ENCODE results near the gene PLA2G4F. TPM values are rescaled to one million over a fixed set of nuclear protein-coding genes. Genes with fewer than 3 reads are reported as not detected.

The PLA2G4F gene
- total RNA-seq, 4 donors from 2014 or later = not detected

DNA sequence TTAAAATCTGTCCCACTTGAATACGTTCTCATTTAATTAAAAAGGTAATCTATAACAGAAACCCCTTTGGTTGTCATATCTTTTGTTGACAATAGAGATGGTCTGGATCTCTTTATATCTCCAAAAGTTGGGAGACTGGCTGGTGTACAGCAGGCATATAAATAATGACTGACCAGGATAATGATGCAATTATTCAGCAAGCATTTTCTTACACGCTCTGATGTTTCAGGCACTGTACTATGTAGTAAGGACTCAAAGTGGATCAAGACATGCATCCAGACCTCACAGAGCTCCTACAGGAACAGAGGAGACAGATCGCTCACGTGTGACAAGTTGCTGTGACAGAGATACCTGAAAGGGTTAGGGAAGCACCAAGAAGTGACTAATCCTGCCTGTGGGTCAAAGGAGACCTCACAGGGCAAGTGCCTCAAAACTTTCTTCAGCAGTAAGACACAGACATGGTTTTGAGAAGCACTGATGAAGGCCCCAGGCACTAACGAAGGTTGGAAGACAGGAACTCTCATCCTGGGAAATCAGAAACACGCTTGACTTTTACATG lies 26.0 kb upstream of the PLA2G4F start:
- Histone ChIP-seq H3K4me3 (no peak overlapping the region), H3K27me3 (no peaks in the 10 kb centered on the region), H3K9me3 (no peaks in the 10 kb centered on the region), H3K4me1 (no peaks in the 10 kb centered on the region), H3K36me3 (peaks cover 8 to 95% (median 39%) of the 10 kb centered on the region in 3 donors), H3K27ac (no peak overlapping the region)
- no peak for DNase-seq (ENCODE audit: low spot score in 2 of 2)
- WGBS, 2 donors = 84 to 87% methylated on average over 6 of the region's 6 CpGs
- TF ChIP-seq, protein P1, sequence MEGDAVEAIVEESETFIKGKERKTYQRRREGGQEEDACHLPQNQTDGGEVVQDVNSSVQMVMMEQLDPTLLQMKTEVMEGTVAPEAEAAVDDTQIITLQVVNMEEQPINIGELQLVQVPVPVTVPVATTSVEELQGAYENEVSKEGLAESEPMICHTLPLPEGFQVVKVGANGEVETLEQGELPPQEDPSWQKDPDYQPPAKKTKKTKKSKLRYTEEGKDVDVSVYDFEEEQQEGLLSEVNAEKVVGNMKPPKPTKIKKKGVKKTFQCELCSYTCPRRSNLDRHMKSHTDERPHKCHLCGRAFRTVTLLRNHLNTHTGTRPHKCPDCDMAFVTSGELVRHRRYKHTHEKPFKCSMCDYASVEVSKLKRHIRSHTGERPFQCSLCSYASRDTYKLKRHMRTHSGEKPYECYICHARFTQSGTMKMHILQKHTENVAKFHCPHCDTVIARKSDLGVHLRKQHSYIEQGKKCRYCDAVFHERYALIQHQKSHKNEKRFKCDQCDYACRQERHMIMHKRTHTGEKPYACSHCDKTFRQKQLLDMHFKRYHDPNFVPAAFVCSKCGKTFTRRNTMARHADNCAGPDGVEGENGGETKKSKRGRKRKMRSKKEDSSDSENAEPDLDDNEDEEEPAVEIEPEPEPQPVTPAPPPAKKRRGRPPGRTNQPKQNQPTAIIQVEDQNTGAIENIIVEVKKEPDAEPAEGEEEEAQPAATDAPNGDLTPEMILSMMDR (IDR thresholded peaks at IDR 0.05) = no peak
- TF ChIP-seq EP300 (IDR thresholded peaks at IDR 0.05) (no peak), POLR2A (IDR thresholded peaks at IDR 0.05) (no peak)

DNA sequence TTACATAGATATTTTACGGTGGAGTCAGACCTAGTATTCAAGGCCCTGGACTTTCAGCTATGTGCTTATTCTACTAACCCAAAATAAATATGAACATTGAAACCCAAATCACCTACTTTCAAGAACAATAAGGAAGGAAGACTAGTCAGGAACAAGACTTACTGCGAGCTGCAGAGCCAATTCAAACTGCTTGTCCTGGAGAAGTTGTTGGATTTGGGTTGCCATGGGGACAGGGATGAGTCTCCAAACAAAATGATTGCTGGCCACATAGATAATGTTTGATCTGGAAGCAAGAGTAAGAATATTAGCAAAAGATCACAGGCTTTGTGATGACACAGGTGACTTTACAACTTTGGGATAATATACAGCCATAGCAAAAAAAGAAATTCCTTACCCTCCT lies 21.6 kb upstream of the PLA2G4F start:
- no peaks in the 10 kb centered on the region for H3K9me3 ChIP-seq
- H3K4me1 ChIP-seq = no peaks in the 10 kb centered on the region
- H3K27me3 ChIP-seq = no peaks in the 10 kb centered on the region
- TF ChIP-seq EP300 (IDR thresholded peaks at IDR 0.05) = no peak
- TF ChIP-seq, protein P1 (IDR thresholded peaks at IDR 0.05) = no peak
- TF ChIP-seq POLR2A (IDR thresholded peaks at IDR 0.05) = no peak
- H3K36me3 ChIP-seq = peaks cover 6 to 95% (median 12%) of the 10 kb centered on the region in 3 donors
- no peak overlapping the region for H3K4me3 ChIP-seq
- no peak for DNase-seq (ENCODE audit: low spot score in 2 of 2)
- WGBS, 2 donors = 86 to 98% methylated on average over 2 of the region's 2 CpGs
- no peak overlapping the region for H3K27ac ChIP-seq

- H3K27ac ChIP-seq = no peak overlapping the region
Measured at GRCh38 chr15:42175671-42176070, 19.2 kb upstream of the PLA2G4F start.

GRCh38 chr15:42172475-42172874 lies 16.0 kb upstream of the PLA2G4F start:
- H3K4me1 ChIP-seq = no peaks in the 10 kb centered on the region
- 77 to 89% methylated on average over 5 of the region's 5 CpGs for WGBS, 2 donors
- H3K4me3 ChIP-seq = no peak overlapping the region
- H3K27me3 ChIP-seq = no peaks in the 10 kb centered on the region
- peaks cover 0 to 99% (median 22%) of the 10 kb centered on the region in 3 donors for H3K36me3 ChIP-seq
- TF ChIP-seq POLR2A (IDR thresholded peaks at IDR 0.05) = no peak
- H3K9me3 ChIP-seq = no peaks in the 10 kb centered on the region
- H3K27ac ChIP-seq = no peak overlapping the region
- no peak for DNase-seq (ENCODE audit: low spot score in 2 of 2)

More at GRCh38 chr15:42175671-42176070, 19.2 kb upstream of the PLA2G4F start:
- H3K4me1 ChIP-seq = no peaks in the 10 kb centered on the region
- TF ChIP-seq EP300 (IDR thresholded peaks at IDR 0.05) (no peak), POLR2A (IDR thresholded peaks at IDR 0.05) (no peak)
- TF ChIP-seq, protein P1 (IDR thresholded peaks at IDR 0.05) = no peak
- DNase-seq (ENCODE audit: low spot score in 2 of 2) = no peak
- 84 to 88% methylated on average over 5 of the region's 5 CpGs for WGBS, 2 donors
- peaks cover 3 to 95% (median 26%) of the 10 kb centered on the region in 3 donors for H3K36me3 ChIP-seq
- no peaks in the 10 kb centered on the region for H3K27me3 ChIP-seq
- H3K9me3 ChIP-seq = no peaks in the 10 kb centered on the region
- no peak overlapping the region for H3K4me3 ChIP-seq

- H3K36me3 ChIP-seq = peaks cover 0 to 99% (median 27%) of the 10 kb centered on the region in 3 donors
Measured at GRCh38 chr15:42171795-42172194, 15.4 kb upstream of the PLA2G4F start.

More at GRCh38 chr15:42171795-42172194, 15.4 kb upstream of the PLA2G4F start:
- TF ChIP-seq EP300 (IDR thresholded peaks at IDR 0.05) (no peak), POLR2A (IDR thresholded peaks at IDR 0.05) (no peak)
- TF ChIP-seq, protein P1 (IDR thresholded peaks at IDR 0.05) = no peak
- no peak overlapping the region for H3K27ac ChIP-seq
- no peak for DNase-seq (ENCODE audit: low spot score in 2 of 2)
- H3K4me3 ChIP-seq = no peak overlapping the region
- H3K4me1 ChIP-seq = no peaks in the 10 kb centered on the region
- WGBS, 2 donors = 100% methylated on average over 1 of the region's 1 CpG
- no peaks in the 10 kb centered on the region for H3K9me3 ChIP-seq
- H3K27me3 ChIP-seq = no peaks in the 10 kb centered on the region

Measured in tibial nerve (tissue), 4 donors.